Activated CD4-positive, alpha-beta memory T cell treated with anti-CD3 and anti-CD28 coated beads, Interleukin-2, amount 10 ng/mL, durations not matched to agents 7 days and 5 days (primary cell): Measurements from ENCODE around the gene PRRC2B. TPM values are rescaled to one million over a fixed set of nuclear protein-coding genes. Genes with fewer than 3 reads are reported as not detected.
"Not testable (repeated sequence)": the region's sequence is repeated elsewhere in the genome, so short reads cannot be mapped to it uniquely, and the experiment has no call there.

Experiments
- CTCF ChIA-PET: fragments of 350-600 bp; sonication (Branson Sonifier 250); formaldehyde crosslinking; loops from one replicate; lab custom pipeline; 2021; ENCODE audit warnings: antibody characterized with exemption, inconsistent platforms; lab: Charles Lee
- POLR2A ChIA-PET: fragments of 350-600 bp; sonication (Branson Sonifier 250); formaldehyde crosslinking; loops from one replicate; lab custom pipeline; 2021; ENCODE audit warnings: antibody characterized with exemption; lab: Charles Lee
- DNase-seq: peaks from one replicate; pipeline ENCODE4 v3.0.0-alpha.2; 2020
- H3K27ac Mint-ChIP-seq: one replicate; pipeline ENCODE4 v1.8.0; 2021; ENCODE audit warnings: mild to moderate bottlenecking, mixed read lengths
- H3K27me3 Mint-ChIP-seq: one replicate; pipeline ENCODE4 v1.8.0; 2021; ENCODE audit warnings: mixed read lengths
- H3K36me3 Mint-ChIP-seq: one replicate; pipeline ENCODE4 v1.8.0; 2021; ENCODE audit warnings: low read depth, mixed read lengths
- H3K4me1 Mint-ChIP-seq: one replicate; pipeline ENCODE4 v1.8.0; 2021; ENCODE audit warnings: mixed read lengths
- H3K4me3 Mint-ChIP-seq: one replicate; pipeline ENCODE4 v1.8.0; 2021; ENCODE audit warnings: mild to moderate bottlenecking, mixed read lengths
- H3K9me3 Mint-ChIP-seq: one replicate; pipeline ENCODE4 v1.8.0; 2021; ENCODE audit warnings: mixed read lengths
- total RNA-seq, 2 experiments: library from RNA; stranded (reverse); gene quantifications; one replicate each; pipeline ENCODE4 v1.2.3, GENCODE V29; 2021

PRRC2B gene
- total RNA-seq, 2 experiments from 2014 or later: 178 to 190 TPM

DNA sequence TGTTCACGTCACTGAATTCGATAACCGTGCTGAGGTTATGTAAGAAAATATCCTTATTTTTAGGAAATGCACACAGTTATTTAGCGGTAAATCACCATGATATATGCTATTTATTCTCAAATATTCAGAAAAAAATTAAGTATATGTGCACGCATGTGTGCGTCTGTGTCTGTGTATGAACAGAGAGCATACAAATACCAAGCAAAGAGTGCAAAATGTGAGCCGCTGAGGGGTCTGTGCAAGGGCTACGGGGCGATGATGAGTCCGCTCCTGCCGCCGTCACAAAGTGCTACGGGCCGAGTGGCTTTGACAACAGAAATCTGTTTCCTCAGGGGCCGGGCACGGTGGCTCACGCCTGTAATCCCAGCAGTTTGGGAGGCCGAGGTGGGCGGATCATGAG lies 144.1 kb downstream of the PRRC2B start:
- ChIA-PET CTCF (no interaction called here), POLR2A (no interaction called here)
- Mint-ChIP-seq H3K27ac (no peak overlapping the region), H3K9me3 (peaks cover 2% of the 10 kb centered on the region), H3K4me1 (peaks cover 26% of the 10 kb centered on the region), H3K36me3 (no peaks in the 10 kb centered on the region), H3K4me3 (no peak overlapping the region), H3K27me3 (no peaks in the 10 kb centered on the region)
- no peak for DNase-seq

DNA sequence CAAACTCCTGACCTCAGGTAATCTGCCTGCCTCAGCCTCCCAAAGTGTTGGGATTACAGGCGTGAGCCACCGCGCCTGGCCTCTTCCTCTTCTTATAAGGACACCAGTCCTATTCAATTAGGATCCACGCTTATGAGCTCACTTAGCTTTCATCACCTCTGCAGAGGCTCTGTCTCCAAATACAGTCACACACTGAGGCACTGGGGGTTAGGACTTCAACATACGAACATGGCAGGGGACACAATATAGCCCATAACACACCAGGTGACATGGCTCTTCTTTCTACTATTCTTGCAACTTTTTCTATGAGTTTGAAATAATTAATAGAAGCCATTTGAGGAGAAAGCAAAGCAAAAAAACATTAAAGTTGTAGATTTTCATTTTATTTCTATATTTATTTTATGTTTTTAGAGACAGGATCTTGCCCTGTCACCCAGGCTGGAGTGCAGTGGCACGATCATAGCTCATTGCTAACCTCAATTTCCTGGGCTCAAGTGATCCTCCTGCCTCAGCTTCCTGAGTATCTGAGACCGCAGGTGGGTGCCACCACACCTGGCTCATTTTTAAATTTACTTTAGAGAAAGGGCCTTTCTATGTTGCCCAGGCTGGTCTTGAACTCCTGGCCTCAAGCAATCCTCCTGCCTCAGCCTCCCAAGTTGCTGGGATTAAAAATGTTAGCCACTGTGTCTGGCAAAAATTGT lies 145.5 kb downstream of the PRRC2B start:
- CTCF ChIA-PET: interaction anchor here (0.9 to 1.3 kb wide), 4 partner anchors 8 to 201 kb away, joined by 3 to 4 read pairs (median 3); partner anchors contain the start of genes RAPGEF1 and UCK1
- peak; percentile 54 for DNase-seq
- H3K9me3 Mint-ChIP-seq: peaks cover 13% of the 10 kb centered on the region
- peaks cover 10% of the 10 kb centered on the region for H3K36me3 Mint-ChIP-seq
- peaks cover 23% of the 10 kb centered on the region for H3K4me1 Mint-ChIP-seq
- H3K27ac Mint-ChIP-seq: peak overlapping the region; percentile 73
- no peak overlapping the region for H3K4me3 Mint-ChIP-seq
- POLR2A ChIA-PET: interaction anchor here (0.9 to 2.2 kb wide), 5 partner anchors 8 to 46 kb away, joined by 3 to 7 read pairs (median 4); no protein-coding TSS in a partner anchor
- peaks cover 6% of the 10 kb centered on the region for H3K27me3 Mint-ChIP-seq

DNA sequence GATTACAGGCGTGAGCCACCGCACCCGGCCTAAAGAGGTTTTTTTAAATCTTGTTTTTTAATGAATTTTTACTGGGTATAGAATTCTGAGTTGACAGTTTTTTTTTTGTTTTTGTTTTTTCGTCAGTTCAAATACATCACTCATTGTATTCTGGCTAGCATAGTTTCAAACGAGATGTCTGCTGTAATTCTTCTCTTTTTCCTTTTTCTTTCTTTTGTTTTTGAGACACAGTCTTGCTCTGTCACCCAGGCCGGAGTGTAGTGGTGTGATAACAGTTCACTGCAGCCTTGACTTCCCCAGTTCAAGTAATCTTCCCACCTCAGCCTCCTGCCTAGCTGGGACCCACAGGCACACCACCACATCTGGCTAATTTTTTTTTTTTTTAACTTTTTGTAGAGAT lies 149.3 kb downstream of the PRRC2B start:
- Mint-ChIP-seq H3K27me3 (peaks cover 36% of the 10 kb centered on the region), H3K4me3 (no peak overlapping the region), H3K4me1 (peaks cover 22% of the 10 kb centered on the region), H3K9me3 (peaks cover 15% of the 10 kb centered on the region), H3K27ac (no peak overlapping the region), H3K36me3 (peaks cover 20% of the 10 kb centered on the region)
- CTCF ChIA-PET: no interaction called here
- no peak for DNase-seq
- POLR2A ChIA-PET: no interaction called here

DNA sequence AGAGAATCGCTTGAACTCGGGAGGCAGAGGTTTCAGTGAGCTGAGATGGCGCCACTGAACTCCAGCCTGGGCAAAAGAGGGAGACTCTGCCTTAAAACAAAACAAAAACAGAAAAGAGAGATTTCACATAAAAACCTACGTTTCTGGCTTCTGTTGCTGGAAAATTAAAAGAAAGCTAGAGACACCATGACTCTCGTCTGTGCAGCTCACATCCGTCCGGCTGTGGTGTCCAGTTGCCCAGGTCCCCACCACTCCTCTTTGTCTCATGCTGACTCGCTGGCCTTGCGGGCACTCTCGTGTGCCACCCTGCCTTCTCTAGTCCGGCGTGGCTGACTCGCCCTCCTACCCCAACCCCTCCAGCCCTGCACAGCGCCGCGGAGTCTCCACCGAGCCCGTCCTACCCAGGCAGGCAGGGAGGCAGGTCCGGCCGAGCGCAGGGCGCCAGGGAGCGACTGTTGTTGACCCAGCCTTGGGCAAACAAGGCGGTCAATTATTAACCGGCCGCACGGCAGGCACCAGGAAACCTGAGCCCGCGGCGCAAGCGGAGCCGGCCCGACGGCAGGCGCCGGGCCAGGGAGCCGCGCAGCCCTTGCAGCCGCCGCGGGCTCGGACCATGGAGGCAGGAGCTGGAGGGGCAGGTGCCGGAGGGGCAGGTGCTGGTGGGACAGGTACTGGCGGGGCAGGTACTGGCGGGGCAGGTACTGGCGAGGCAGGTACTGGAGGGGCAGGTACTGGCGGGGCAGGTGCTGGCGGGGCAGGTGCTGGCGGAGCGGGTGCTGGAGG lies 151.3 kb downstream of the PRRC2B start, which contains the start of gene PRRT1B:
Gene PRRT1B (plus strand): TSS at position 521 of the 783 bp plus-strand sequence. CDS start 93 bp downstream, at position 614.
- no peak within 1 kb of the TSS for H3K4me3 Mint-ChIP-seq
- H3K36me3 Mint-ChIP-seq: peaks cover 20% of the 10 kb centered on the region
- ChIA-PET POLR2A (no interaction called here), CTCF (no interaction called here)
- no peak within 1 kb of the TSS for H3K27ac Mint-ChIP-seq
- no peak for DNase-seq
- H3K27me3 Mint-ChIP-seq: peaks cover 57% of the 10 kb centered on the region
- H3K4me1 Mint-ChIP-seq: peaks cover 11% of the 10 kb centered on the region
- H3K9me3 Mint-ChIP-seq: peaks cover 15% of the 10 kb centered on the region

DNA sequence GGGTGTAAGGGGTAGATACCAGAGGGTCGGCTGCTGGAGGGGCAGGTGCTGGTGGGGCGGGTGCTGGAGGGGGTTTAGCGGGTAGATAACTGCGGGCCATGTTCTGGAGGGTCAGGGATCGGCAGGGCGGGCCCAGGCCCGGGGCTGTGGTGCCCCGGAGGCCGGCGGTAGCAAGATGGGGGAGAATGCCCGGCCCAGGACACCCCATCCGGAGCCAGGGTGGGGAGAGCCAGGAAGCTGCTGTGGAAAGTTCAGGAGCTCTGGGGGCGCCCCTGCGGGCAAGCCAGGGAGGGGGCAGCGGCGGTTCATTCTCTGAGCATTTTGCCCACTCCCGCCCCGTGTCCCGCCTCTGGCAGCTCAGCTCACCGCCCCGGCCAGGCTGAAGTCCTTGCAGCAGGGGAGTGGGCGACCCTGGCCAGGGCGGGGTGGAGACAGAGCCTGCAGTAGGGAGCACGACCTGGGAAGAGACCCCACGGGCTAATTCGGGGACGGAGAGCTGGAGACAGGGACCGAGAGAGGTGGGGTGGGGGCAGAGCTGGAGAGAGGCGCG lies 152.0 kb downstream of the PRRC2B start:
- Mint-ChIP-seq H3K4me1 (peaks cover 7% of the 10 kb centered on the region), H3K27me3 (peaks cover 62% of the 10 kb centered on the region), H3K4me3 (no peak overlapping the region), H3K9me3 (peaks cover 15% of the 10 kb centered on the region), H3K27ac (no peak overlapping the region), H3K36me3 (peaks cover 20% of the 10 kb centered on the region)
- POLR2A ChIA-PET: no interaction called here
- CTCF ChIA-PET: no interaction called here
- DNase-seq: no peak

DNA sequence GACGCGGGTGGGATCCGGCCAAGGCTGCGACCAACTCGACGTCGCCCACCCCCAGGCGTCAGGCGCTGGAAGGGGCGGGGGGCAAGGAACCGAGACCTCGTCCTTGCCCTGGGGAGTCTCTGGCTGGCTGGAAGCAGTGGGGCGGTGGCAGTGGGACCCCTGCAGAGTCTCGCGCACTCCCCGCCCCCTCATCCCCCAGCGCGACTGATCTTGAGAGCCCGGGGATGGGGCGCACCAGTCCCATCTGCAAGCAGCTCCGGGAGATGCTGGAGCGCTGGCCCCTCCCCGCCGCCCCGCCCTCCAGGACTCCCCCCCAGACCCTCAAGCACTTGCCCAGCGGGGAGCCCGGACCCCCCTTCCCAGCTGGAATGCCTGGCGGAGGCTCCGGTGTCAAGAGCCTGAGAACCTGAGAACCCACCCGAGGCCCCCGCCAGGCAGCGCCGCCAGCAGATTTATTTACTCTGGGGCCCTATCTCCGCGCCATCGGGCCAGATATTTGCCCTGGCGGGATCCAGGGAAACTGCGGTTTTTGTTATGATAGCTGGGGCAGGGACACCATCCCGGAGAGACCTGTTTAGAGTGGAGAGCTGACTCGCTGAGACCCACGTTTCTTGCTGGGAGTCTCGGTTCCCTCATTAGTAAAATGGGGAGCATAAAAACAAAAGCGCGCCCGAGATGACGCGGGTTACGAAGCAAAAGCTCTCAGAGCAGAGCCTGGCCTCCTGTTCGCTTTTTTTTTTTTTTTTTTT lies 152.6 kb downstream of the PRRC2B start:
- Mint-ChIP-seq H3K4me3 (peak overlapping the region; percentile 58), H3K9me3 (peaks cover 15% of the 10 kb centered on the region), H3K27ac (no peak overlapping the region), H3K36me3 (peaks cover 20% of the 10 kb centered on the region), H3K27me3 (peaks cover 63% of the 10 kb centered on the region), H3K4me1 (peaks cover 7% of the 10 kb centered on the region)
- CTCF ChIA-PET: no interaction called here
- DNase-seq: no peak
- POLR2A ChIA-PET: no interaction called here

DNA sequence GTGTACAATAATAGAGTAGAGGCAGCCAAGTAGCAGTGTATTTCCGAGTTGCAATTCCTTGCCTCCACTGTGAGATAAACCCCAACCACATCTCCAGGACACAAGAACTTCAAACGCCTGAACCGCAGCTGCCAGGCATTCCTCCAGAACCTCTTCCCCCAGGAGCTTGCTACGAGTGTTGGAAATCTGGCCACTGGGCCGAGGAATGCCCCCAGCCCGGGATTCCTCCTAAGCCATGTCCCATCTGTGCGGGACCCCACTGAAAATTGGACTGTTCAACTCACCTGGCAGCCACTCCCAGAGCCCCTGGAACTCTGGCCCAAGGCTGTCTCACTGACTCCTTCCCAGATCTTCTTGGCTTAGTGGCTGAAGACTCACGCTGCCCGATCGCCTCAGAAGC lies 155.3 kb downstream of the PRRC2B start:
- CTCF ChIA-PET, H3K4me1 Mint-ChIP-seq, POLR2A ChIA-PET, H3K9me3 Mint-ChIP-seq, DNase-seq, H3K27ac Mint-ChIP-seq, H3K4me3 Mint-ChIP-seq: not testable (repeated sequence)
- H3K36me3 Mint-ChIP-seq: peaks cover 11% of the 10 kb centered on the region
- peaks cover 73% of the 10 kb centered on the region for H3K27me3 Mint-ChIP-seq

Other genes with a start within 250 kb of the PRRC2B start
- gene FAM78A, start 117.6 kb upstream of the PRRC2B start, total RNA-seq: 10 to 100 TPM; 86.5 to 88.7 TPM
- not detected for gene PLPP7, start 104.4 kb upstream of the PRRC2B start, total RNA-seq
- 10 to 100 TPM; 52.5 to 53.8 TPM for gene POMT1, start 108.8 kb downstream of the PRRC2B start, total RNA-seq
- gene UCK1, start 137.2 kb downstream of the PRRC2B start, total RNA-seq: 10 to 100 TPM; 23.8 to 24.6 TPM
- not detected for gene PRRT1B, start 151.4 kb downstream of the PRRC2B start, total RNA-seq